CD4-positive, CD25-positive, alpha-beta regulatory T cell (primary cell): ENCODE measurements around the gene UST. TPM values are rescaled to one million over a fixed set of nuclear protein-coding genes. Genes with fewer than 3 reads are reported as not detected.

Experiments used
- ATAC-seq, 2 donors: fragments of 150-1000 bp; cut with Tn5 transposase; one replicate each; pipeline ENCODE4 v1.10.0; 2021; ENCODE audit warnings: low read depth in 2 of 2, moderate number of reproducible peaks in 2 of 2, moderate library complexity in 1 of 2
- DNase-seq, 3 donors: peaks; one replicate each; pipeline versions ENCODE4 v3.0.0 to v3.0.0-alpha.2; 2012 to 2022; ENCODE audit warnings: mixed read lengths in 1 of 3
- H3K27ac ChIP-seq: one replicate; pipeline ENCODE4 v1.7.0; 2013; ENCODE audit warnings: mild to moderate bottlenecking, low read length; ENCODE audit not compliant: insufficient read depth, poor library complexity, severe bottlenecking
- H3K27me3 ChIP-seq: one replicate; pipeline ENCODE4 v1.7.0; 2013; ENCODE audit warnings: low read length; ENCODE audit not compliant: control insufficient read depth, insufficient read depth
- H3K36me3 ChIP-seq: one replicate; pipeline ENCODE4 v1.7.0; 2013; ENCODE audit warnings: mild to moderate bottlenecking, low read length, moderate library complexity; ENCODE audit not compliant: control insufficient read depth, insufficient read depth
- H3K4me1 ChIP-seq: 2 replicates; pipeline ENCODE4 v1.7.0; 2013; ENCODE audit warnings: mild to moderate bottlenecking, low read length; ENCODE audit not compliant: insufficient read depth, control insufficient read depth, poor library complexity, severe bottlenecking
- H3K4me3 ChIP-seq: one replicate; pipeline ENCODE4 v1.7.0; 2013; ENCODE audit warnings: low read depth, mild to moderate bottlenecking, low read length, moderate library complexity
- H3K9me3 ChIP-seq, 2 experiments: 1 replicate in 1 of 2; 2 replicates in 1 of 2; pipeline ENCODE4 v1.7.0; 2013; ENCODE audit warnings: low read length in 2 of 2, mild to moderate bottlenecking in 1 of 2, moderate library complexity in 1 of 2; ENCODE audit not compliant: control insufficient read depth in 2 of 2
- H3K27ac Mint-ChIP-seq, 3 donors: one replicate each; pipeline ENCODE4 v1.8.0; 2020 to 2022; ENCODE audit warnings: mild to moderate bottlenecking in 3 of 3, mixed read lengths in 3 of 3, moderate library complexity in 2 of 3
- H3K27me3 Mint-ChIP-seq: one replicate; pipeline ENCODE4 v1.8.0; 2022; ENCODE audit warnings: mild to moderate bottlenecking, mixed read lengths
- H3K36me3 Mint-ChIP-seq: one replicate; pipeline ENCODE4 v1.8.0; 2020; ENCODE audit warnings: mixed read lengths
- H3K4me1 Mint-ChIP-seq, 4 donors: one replicate each; pipeline ENCODE4 v1.8.0; 2020 to 2022; ENCODE audit warnings: mixed read lengths in 4 of 4, mild to moderate bottlenecking in 1 of 4
- H3K4me3 Mint-ChIP-seq, 4 donors: one replicate each; pipeline ENCODE4 v1.8.0; 2020 to 2022; ENCODE audit warnings: mild to moderate bottlenecking in 4 of 4, mixed read lengths in 4 of 4, moderate library complexity in 3 of 4
- H3K9me3 Mint-ChIP-seq, 7 donors: one replicate each; pipeline ENCODE4 v1.8.0; 2020 to 2022; ENCODE audit warnings: mixed read lengths in 7 of 7, mild to moderate bottlenecking in 3 of 7, moderate library complexity in 2 of 7
- polyA plus RNA-seq, 4 donors: library from polyadenylated mRNA; unstranded; fragments of 300-500 nt; fragmentation: Illumina TruSeq; gene quantifications; one replicate each; pipeline ENCODE4 v1.2.3, GENCODE V29; 2021
- total RNA-seq: library from RNA; stranded (reverse); gene quantifications from one replicate; pipeline ENCODE4 v1.2.3, GENCODE V29; 2022

UST gene
- total and polyA plus RNA-seq, 5 donors from 2014 or later = 1.1 to 2.9 (median 2.5) TPM

DNA sequence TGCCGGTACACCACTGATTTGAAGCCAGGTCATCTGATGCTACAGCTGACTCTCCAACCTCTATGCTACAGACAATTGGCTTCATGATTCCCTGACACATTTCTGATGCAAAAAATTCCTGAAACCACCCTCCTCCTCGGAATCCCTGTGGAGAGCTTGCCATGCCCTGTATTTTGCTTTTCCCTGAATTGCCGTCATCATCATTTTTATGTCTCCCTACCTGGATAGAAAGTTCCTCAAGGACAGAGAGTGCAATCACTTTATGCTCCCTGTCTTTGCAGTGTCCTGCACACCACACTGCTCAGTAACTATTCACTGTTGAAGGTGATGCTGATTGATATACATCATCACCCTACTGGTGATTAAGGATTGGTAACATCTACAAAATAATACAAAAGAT lies 239.8 kb downstream of the UST start:
- DNase-seq (no peak), ATAC-seq (no peak)
- H3K27ac Mint-ChIP-seq = no peak overlapping the region
- H3K9me3 Mint-ChIP-seq = no peaks in the 10 kb centered on the region
- H3K4me1 Mint-ChIP-seq = peaks cover 0 to 2% (median 0%) of the 10 kb centered on the region in 4 donors
- Histone ChIP-seq H3K36me3 (no peaks in the 10 kb centered on the region), H3K27ac (no peak overlapping the region), H3K4me1 (no peaks in the 10 kb centered on the region), H3K4me3 (no peak overlapping the region), H3K27me3 (no peaks in the 10 kb centered on the region), H3K9me3 (no peaks in the 10 kb centered on the region)
- H3K36me3 Mint-ChIP-seq = no peaks in the 10 kb centered on the region
- peaks cover 4% of the 10 kb centered on the region for H3K27me3 Mint-ChIP-seq
- H3K4me3 Mint-ChIP-seq = no peak overlapping the region

DNA sequence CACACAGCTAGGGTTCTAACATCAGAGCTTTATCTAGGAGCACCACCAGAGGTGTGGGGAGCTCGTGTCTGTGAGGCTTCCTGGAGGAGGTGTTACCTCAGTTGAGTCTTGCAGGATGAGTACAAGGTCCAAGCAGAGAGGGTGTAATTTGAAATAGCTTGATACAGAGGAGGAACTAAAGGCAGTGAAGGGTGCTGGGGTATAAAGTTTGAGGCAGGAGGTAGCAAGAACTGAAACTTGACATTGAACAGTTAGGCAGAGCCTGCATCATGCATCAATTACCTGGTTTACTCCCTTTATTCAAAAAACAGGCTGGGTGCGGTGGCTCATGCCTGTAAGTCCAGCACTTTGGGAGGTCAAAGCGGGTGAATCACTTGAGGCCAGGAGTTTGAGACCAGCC lies 241.2 kb downstream of the UST start:
- Mint-ChIP-seq H3K4me1 (peaks cover 0 to 2% (median 0%) of the 10 kb centered on the region in 4 donors), H3K27me3 (peaks cover 4% of the 10 kb centered on the region), H3K9me3 (peaks cover 0 to 2% (median 0%) of the 10 kb centered on the region in 7 donors), H3K36me3 (peaks cover 4% of the 10 kb centered on the region), H3K27ac (no peak overlapping the region), H3K4me3 (no peak overlapping the region)
- ATAC-seq (no peak), DNase-seq (no peak)
- H3K4me1 ChIP-seq = no peaks in the 10 kb centered on the region
- H3K9me3 ChIP-seq = no peaks in the 10 kb centered on the region
- H3K27ac ChIP-seq = no peak overlapping the region
- H3K4me3 ChIP-seq = no peak overlapping the region
- no peaks in the 10 kb centered on the region for H3K36me3 ChIP-seq
- no peaks in the 10 kb centered on the region for H3K27me3 ChIP-seq

DNA sequence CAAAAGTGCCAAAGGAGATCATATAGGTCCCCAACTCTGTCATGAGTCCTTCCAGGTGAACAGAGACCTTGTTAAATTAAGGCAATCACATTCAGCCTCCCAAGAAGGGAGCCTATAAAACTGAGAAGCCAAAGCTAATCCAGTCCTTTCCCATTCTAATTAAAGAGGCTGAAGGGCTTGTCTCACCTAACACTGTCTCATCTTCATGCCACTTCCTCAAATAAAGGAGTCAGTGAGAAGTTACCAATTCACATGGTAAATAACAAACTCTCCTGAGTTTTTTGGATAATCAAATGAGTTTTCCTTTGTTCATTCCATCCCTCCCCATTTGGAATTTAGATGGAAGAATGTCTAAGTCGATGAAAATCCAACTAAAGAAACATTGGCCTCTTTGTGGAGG lies 242.8 kb downstream of the UST start:
- no peak for ATAC-seq
- H3K4me3 Mint-ChIP-seq = no peak overlapping the region

DNA sequence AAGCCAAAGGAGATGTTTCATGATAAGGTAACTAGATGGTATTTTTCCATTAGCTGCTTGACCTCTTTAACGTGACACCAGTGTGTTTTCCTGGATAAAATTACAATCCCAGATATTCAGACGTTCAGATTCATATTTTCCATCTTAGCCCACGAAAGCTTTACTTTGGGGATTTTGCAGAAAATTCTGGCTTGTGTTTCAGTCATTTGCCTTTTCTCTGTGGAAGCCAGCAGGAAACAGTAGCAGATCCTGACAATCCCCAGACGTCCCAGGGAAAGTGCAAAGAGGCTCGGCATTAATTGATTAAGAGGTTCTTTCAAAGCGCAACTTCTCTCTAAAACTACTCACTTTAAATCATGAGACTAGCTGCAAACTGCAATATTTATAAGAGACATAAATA lies 243.6 kb downstream of the UST start:
- no peaks in the 10 kb centered on the region for H3K4me1 ChIP-seq
- DNase-seq = no peak
- no peak overlapping the region for H3K27ac ChIP-seq
- no peak for ATAC-seq
- Mint-ChIP-seq H3K4me3 (no peak overlapping the region), H3K4me1 (peaks cover 0 to 2% (median 0%) of the 10 kb centered on the region in 4 donors), H3K9me3 (peaks cover 0 to 4% (median 0%) of the 10 kb centered on the region in 7 donors), H3K27me3 (peaks cover 4% of the 10 kb centered on the region), H3K36me3 (peaks cover 8% of the 10 kb centered on the region), H3K27ac (no peak overlapping the region)
- H3K4me3 ChIP-seq = no peak overlapping the region
- no peaks in the 10 kb centered on the region for H3K27me3 ChIP-seq
- H3K9me3 ChIP-seq = no peaks in the 10 kb centered on the region
- H3K36me3 ChIP-seq = no peaks in the 10 kb centered on the region

More for the DNA sequence above, 242.8 kb downstream of the UST start:
- Histone ChIP-seq H3K27ac (no peak overlapping the region), H3K4me3 (no peak overlapping the region), H3K36me3 (no peaks in the 10 kb centered on the region), H3K27me3 (no peaks in the 10 kb centered on the region), H3K4me1 (no peaks in the 10 kb centered on the region), H3K9me3 (no peaks in the 10 kb centered on the region)
- H3K27ac Mint-ChIP-seq = no peak overlapping the region
- peaks cover 0 to 2% (median 0%) of the 10 kb centered on the region in 4 donors for H3K4me1 Mint-ChIP-seq
- peaks cover 7% of the 10 kb centered on the region for H3K36me3 Mint-ChIP-seq
- H3K9me3 Mint-ChIP-seq = peaks cover 0 to 4% (median 0%) of the 10 kb centered on the region in 7 donors
- peaks cover 4% of the 10 kb centered on the region for H3K27me3 Mint-ChIP-seq
- no peak for DNase-seq

DNA sequence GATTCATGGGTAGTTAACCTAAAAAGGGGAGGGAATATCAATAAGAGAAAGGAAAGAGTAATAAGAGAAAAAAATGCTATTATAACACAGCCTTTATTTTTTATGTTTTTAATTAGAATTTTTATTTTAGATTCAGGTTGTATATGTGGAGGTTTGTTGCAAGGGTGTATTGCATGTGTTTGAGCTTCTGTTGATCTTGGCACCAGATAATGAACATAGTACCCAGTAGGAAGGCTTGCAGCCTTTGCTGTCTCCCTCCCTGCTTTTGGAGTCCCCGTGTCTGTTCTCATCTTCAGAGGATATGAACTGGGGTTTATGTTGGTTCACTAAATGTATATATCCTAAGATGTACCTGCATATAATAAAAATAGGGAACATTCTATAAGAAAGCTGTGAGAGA lies 250.0 kb downstream of the UST start:
- Histone ChIP-seq H3K27me3 (no peaks in the 10 kb centered on the region), H3K9me3 (peaks cover 8% of the 10 kb centered on the region in 2 experiments), H3K36me3 (no peaks in the 10 kb centered on the region), H3K4me3 (no peak overlapping the region), H3K27ac (no peak overlapping the region), H3K4me1 (no peaks in the 10 kb centered on the region)
- peaks cover 0 to 14% (median 5%) of the 10 kb centered on the region in 7 donors for H3K9me3 Mint-ChIP-seq
- ATAC-seq (no peak), DNase-seq (no peak)
- peaks cover 0 to 5% (median 0%) of the 10 kb centered on the region in 4 donors for H3K4me1 Mint-ChIP-seq
- H3K27me3 Mint-ChIP-seq = peaks cover 10% of the 10 kb centered on the region
- no peak overlapping the region for H3K27ac Mint-ChIP-seq
- H3K36me3 Mint-ChIP-seq = peaks cover 8% of the 10 kb centered on the region
- no peak overlapping the region for H3K4me3 Mint-ChIP-seq

DNA sequence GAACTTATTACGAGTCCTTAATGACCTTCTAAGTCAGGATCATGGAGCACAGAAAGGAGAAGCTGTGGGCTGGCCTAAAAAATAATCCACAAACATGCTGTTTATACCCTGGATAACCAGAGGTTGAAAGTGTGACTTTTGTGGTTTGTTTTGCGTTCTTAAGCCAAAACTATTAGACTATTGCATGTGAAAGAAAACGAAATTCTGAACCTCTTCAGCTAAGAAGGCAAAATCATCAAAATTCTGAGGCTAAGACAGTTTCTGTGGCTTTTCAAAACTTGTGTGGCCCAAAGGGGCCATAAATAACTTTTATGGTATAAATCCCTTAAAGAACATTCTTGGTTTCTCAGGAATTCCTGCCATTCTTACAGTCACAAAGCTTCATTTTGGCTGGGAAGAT lies 251.0 kb downstream of the UST start:
- Histone ChIP-seq H3K9me3 (peaks cover 8 to 10% of the 10 kb centered on the region in 2 experiments), H3K27me3 (no peaks in the 10 kb centered on the region), H3K36me3 (no peaks in the 10 kb centered on the region), H3K4me1 (no peaks in the 10 kb centered on the region), H3K4me3 (no peak overlapping the region), H3K27ac (no peak overlapping the region)
- no peak for DNase-seq
- Mint-ChIP-seq H3K36me3 (peaks cover 4% of the 10 kb centered on the region), H3K27me3 (peaks cover 10% of the 10 kb centered on the region), H3K4me3 (no peak overlapping the region), H3K4me1 (peaks cover 0 to 5% (median 0%) of the 10 kb centered on the region in 4 donors), H3K27ac (no peak overlapping the region), H3K9me3 (peaks cover 0 to 13% (median 5%) of the 10 kb centered on the region in 7 donors)
- ATAC-seq = no peak

DNA sequence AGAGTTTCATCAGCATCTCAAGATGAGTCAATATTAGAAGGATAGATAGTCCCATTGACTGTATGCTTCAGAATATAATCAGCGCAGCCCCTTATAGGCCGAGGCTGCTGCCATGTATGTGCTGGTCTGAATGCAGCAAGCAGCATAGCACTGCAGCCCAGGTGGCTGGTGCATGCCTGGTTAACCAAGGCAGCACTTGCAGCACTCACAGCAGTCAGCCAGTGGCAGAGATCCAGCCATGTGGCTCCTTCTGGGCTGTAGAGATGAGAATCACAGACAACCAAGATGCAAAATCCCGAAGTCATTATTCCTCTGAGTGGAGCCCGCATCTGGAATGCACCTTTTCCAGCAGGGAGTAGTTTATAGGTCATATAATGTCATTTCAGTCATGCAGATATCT lies 251.9 kb downstream of the UST start:
- Histone ChIP-seq H3K4me1 (no peaks in the 10 kb centered on the region), H3K9me3 (peaks cover 8 to 10% of the 10 kb centered on the region in 2 experiments), H3K27me3 (no peaks in the 10 kb centered on the region), H3K27ac (no peak overlapping the region), H3K4me3 (no peak overlapping the region), H3K36me3 (no peaks in the 10 kb centered on the region)
- Mint-ChIP-seq H3K36me3 (peaks cover 4% of the 10 kb centered on the region), H3K27me3 (peaks cover 10% of the 10 kb centered on the region), H3K4me3 (no peak overlapping the region), H3K27ac (no peak overlapping the region), H3K9me3 (peaks cover 0 to 12% (median 5%) of the 10 kb centered on the region in 7 donors), H3K4me1 (peaks cover 0 to 5% (median 0%) of the 10 kb centered on the region in 4 donors)
- ATAC-seq (no peak), DNase-seq (no peak)

DNA sequence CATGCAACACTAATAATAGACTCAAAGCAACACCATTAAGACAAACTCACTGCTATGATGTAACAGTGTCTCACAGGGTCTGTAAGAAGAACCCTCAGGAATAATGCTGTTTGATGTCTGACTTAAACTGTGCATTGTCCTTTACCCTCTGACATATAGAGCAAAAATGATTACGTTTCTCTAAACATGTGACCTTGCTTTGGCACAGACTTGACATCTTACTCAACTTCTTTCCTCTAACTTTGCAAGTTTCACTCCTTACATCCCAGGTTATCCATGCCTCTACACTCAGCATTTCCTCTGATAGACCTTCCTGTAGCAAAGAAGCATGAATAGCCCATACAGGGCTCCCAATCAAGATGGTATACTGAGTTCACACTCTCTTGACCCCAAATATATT lies 252.7 kb downstream of the UST start:
- ATAC-seq (no peak), DNase-seq (no peak)
- H3K4me1 ChIP-seq = no peaks in the 10 kb centered on the region
- H3K9me3 ChIP-seq = peaks cover 8 to 10% of the 10 kb centered on the region in 2 experiments
- Mint-ChIP-seq H3K36me3 (peaks cover 2% of the 10 kb centered on the region), H3K27me3 (peaks cover 10% of the 10 kb centered on the region), H3K27ac (no peak overlapping the region), H3K4me3 (no peak overlapping the region), H3K4me1 (peaks cover 0 to 5% (median 0%) of the 10 kb centered on the region in 4 donors), H3K9me3 (peaks cover 0 to 11% (median 5%) of the 10 kb centered on the region in 7 donors)
- H3K4me3 ChIP-seq = no peak overlapping the region
- no peaks in the 10 kb centered on the region for H3K27me3 ChIP-seq
- no peak overlapping the region for H3K27ac ChIP-seq
- H3K36me3 ChIP-seq = no peaks in the 10 kb centered on the region
